G401.6 (cell line): ENCODE results near the gene GPR35.
A peak's percentile ranks its signal among the peaks of the same experiment; 100 is the strongest.

Experiments
- FAIRE-seq: peaks from 2 replicates; lab custom pipeline; 2012; peaks lifted over from hg19 to GRCh38; lab: Jason Lieb, UNC

Gene GPR35

DNA sequence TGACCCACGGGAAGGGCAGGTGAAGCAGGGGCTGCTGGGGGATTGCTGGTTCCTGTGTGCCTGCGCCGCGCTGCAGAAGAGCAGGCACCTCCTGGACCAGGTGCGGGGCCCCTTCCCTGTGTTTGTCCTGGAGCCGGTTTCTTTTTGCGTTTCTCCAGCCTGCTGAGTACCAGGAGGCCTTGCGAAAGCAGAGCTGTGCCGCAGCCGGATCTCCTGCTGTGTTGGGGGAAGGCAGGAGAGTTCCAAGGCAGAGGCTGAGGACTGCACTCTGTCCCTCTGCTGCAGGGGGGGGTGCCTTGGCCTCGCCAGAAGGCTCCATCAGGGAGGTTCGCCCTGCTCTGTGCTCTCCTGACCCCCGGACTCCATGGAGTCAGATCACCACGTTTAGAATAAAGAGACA is 35.9 kb upstream of the GPR35 start:
- FAIRE-seq = no peak

DNA sequence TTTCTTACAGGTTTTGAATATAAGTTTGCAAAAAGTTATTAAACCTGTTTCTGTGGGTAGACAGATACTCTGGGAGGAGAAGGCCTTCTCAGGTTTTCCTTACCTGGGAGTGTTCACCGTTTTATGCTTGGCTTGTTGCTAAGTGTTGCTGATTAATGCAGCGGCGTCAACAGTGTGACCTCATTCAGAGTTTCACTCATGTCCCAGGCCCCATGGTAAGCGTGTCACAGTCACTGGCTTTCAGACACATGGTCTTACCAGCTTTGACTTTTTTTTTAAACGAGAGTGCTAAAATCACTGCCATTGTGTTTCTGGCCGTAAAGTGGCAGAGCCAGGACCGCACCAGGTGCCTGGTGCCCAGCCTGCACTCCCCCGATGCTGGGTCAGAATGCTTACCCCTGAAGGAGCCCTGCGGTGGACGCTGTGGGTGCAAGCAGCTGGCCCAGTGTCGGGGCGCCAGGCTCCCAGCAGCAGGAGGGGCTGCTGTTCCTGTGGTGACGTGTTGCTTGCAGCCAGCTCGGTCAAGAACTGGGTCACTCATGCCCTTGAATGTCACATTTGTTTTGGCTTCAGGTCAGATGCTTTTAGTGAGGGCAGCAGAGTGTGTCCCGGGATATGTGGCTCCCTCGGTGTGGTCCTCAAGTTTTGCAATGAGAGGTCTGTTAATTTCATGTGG is 35.3 kb upstream of the GPR35 start:
- FAIRE-seq = no peak

DNA sequence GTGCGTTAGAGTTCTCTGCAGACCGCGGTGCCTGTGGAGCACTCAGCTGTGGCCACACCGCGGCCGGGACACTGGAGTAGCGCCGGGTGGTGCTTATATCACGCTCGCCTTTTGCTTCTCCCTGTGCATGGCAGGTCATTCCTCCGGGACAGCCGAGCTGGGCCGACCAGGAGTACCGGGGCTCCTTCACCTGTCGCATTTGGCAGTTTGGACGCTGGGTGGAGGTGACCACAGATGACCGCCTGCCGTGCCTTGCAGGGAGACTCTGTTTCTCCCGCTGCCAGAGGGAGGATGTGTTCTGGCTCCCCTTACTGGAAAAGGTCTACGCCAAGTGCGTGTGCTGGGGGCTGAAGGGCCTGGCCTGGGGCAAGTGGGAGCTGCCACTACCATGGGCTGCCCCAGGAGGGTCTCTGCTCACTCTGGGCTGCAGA is 34.6 kb upstream of the GPR35 start:
- FAIRE-seq = no peak

DNA sequence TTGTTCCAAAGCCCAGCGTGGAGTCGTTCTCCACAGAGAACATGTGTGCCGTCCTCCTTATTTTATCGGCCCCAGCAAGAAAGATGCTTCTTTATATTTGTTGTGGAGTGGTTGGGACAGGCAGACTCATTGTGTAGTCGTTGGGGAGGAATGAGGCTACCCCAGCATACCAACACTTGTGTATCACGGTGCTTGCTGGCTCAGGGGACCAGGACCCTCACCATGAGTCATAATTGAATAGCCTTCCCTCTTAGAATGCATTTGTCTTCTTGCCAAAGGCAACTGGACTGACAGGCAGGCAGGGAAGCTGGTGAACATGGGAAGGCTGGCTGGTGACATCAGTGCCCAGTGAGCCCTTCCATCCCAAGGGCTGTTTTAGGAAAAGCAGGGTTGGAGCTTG is 34.1 kb upstream of the GPR35 start:
- FAIRE-seq = no peak

DNA sequence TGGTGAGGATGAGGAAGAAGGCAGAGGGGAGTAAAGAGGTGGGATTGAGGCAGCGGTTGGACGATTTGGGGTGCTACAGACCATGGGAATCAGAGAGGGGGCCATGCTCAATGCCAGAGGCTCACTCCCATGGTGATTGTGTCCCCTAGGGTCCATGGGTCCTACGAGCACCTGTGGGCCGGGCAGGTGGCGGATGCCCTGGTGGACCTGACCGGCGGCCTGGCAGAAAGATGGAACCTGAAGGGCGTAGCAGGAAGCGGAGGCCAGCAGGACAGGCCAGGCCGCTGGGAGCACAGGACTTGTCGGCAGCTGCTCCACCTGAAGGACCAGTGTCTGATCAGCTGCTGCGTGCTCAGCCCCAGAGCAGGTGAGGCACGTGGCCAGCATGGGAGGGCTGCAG is 33.5 kb upstream of the GPR35 start:
- FAIRE-seq = no peak

DNA sequence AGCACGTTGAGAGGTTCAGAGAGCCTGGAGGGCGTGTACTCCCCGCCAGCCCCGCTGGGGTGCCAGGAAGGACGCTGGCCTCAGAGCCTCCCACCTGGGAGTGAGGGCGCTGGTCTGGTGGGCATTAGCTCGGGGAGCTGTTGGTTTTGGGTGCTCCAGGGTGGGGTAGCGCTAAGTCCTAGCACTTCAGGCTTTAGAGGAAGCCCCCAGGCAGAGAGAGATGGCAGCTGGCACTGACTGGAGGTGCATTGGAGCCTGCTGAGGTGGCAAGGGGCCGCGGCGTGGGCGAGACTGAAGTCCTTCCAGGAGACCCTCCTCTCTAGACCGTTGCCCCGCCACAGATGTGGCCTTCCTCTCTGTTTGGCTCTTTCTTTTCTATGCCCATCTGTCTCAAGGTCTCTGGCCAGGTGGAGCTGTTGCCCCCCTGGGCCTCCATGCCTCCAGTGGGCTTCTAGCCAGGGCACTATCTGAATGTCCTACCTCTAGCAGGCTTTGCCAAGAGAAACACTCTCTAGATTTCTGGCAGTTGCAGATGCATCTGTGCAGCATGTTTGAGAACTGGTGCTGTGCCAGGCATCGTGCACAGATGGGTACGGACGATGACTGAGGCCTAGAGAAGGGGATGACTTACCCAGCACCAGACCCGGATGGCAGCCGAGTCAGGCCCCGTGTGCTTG is 32.1 kb upstream of the GPR35 start:
- no peak for FAIRE-seq

DNA sequence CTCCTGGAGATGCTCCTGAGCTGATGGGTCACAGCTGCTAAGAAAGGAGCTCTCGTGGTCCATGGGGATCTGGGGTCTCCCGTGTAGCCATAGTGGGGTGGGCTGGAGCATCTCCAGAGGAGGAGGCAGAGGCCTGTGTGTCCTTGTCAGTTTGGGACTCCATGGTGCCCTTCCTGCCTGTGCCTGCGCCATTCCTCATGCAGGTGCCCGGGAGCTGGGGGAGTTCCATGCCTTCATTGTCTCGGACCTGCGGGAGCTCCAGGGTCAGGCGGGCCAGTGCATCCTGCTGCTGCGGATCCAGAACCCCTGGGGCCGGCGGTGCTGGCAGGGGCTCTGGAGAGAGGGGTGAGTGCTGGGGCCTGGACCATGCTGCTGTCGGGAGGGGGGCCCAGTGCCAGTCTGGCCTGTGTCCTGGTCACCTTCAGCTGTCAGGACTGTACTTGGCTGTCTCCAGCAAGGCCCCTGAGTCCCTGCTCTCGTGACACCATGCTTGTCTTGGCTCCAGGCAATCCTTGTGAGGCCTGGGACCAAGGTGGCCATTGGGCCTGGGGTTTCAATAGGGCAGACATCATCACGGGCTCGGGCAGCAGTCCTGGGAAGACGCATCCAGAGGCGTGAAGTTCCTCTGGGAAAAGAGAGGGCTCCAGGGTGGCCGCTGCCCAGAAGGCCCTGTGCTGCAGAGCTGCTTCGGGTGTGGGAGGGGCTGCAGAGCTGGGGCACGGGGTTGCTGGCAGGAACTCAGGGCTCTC is 31.4 kb upstream of the GPR35 start:
- FAIRE-seq = no peak

DNA sequence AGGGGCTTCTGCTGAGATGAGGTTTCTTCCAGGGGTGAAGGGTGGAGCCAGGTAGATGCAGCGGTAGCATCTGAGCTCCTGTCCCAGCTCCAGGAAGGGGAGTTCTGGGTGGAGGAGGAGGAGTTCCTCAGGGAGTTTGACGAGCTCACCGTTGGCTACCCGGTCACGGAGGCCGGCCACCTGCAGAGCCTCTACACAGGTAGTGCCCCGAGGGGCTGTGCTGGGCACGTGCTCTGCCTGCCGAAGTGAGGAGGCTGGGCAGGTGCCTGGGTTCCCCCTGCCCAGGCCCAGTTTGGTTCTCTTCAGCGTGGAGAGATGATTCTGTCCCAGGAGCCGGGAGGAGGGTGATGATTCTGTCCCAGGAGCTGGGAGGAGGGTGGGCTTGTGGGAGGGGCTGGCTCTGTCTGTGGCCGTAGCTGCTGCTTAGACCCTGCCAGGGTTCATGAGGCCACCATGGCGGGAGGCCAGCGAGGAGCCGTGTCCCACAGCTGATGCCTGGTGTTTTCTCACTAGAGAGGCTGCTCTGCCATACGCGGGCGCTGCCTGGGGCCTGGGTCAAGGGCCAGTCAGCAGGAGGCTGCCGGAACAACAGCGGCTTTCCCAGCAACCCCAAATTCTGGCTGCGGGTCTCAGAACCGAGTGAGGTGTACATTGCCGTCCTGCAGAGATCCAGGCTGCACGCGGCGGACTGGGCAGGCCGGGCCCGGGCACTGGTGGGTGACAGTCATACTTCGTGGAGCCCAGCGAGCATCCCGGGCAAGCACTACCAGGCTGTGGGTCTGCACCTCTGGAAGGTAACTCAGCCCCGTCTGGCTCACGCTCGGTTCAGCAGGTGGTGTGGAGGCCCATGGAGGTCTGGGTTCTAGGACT is 30.5 kb upstream of the GPR35 start:
- no peak for FAIRE-seq

DNA sequence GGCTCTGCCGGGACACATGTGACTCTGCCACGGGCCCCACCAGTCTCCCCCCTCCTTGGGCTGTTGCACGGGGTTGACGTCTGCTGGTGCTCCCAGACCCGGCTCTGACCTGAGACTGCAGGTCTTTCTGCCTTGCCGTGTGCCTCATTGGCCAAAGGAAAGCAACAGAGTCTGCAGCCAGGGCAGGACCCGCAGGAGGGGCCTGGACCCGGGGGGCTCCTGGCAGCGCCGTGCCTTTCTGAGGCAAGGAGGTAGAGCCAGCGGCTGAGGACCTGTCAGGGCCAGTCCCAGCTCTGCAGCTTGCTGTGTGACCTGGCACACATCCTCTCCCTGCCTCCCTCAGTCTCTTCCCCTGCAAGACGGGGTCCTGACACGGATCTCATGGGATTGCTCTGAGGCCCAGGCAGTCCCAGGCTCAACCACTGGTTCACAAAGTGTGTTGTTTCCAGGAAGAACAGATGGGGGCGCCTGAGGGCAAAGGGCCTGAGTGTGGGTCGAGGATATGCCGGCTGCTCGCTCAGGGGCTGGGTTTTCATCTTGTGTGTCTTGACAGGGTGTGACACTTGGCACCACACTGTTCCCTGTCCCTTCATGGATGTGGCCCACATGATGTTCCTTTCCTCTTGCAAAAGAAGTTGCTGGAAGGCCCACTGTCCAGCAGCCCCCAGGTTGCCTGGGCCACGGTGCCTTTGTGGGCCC is 29.8 kb upstream of the GPR35 start:
- peak; percentile 45 for FAIRE-seq

DNA sequence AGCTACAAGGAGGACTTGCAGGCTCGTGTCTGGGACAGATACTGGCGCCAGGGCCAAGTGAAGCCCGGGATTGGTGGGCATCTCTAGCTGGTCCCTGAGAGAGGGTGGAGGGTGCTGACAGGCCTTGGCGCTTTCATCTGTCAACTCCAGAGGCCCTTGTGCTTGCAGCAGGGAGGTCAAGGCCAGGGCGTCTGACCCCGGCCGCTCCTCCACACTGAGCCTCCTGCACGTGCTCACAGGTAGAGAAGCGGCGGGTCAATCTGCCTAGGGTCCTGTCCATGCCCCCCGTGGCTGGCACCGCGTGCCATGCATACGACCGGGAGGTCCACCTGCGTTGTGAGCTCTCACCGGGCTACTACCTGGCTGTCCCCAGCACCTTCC is 29.2 kb upstream of the GPR35 start:
- no peak for FAIRE-seq

DNA sequence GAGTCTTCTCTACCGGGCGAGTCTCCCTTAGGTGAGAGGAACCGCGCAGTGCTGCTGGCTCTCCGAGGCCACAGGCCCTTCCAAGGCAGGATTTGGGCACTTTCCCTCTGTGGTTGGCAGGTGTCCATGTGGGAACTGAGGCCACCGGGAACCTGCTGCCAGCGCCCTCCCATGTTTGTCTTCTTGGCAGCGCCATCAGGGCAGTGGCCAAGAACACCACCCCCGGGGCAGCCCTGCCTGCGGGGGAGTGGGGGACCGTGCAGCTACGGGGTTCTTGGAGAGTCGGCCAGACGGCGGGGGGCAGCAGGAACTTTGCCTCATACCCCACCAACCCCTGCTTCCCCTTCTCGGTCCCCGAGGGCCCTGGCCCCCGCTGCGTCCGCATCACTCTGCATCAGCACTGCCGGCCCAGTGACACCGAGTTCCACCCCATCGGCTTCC is 28.8 kb upstream of the GPR35 start:
- no peak for FAIRE-seq

DNA sequence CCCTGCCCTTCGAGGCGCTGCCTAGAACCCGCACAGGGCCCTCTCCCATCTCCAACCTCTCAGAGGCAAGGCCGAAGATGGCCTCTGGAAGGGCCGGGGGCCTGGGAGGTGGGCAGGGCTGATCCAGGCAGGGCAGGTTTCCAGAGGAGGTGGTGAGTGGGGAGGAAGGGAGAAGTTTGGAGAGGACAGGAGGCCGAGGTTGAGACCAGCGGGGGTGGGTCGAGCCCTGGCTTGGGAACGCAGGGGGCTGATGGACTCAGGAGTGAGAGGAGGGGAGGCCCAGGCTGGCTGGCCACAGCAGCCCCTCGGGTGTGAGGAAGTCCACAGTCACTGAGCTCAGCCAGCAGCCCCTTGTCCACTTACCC is 28.2 kb upstream of the GPR35 start:
- no peak for FAIRE-seq

DNA sequence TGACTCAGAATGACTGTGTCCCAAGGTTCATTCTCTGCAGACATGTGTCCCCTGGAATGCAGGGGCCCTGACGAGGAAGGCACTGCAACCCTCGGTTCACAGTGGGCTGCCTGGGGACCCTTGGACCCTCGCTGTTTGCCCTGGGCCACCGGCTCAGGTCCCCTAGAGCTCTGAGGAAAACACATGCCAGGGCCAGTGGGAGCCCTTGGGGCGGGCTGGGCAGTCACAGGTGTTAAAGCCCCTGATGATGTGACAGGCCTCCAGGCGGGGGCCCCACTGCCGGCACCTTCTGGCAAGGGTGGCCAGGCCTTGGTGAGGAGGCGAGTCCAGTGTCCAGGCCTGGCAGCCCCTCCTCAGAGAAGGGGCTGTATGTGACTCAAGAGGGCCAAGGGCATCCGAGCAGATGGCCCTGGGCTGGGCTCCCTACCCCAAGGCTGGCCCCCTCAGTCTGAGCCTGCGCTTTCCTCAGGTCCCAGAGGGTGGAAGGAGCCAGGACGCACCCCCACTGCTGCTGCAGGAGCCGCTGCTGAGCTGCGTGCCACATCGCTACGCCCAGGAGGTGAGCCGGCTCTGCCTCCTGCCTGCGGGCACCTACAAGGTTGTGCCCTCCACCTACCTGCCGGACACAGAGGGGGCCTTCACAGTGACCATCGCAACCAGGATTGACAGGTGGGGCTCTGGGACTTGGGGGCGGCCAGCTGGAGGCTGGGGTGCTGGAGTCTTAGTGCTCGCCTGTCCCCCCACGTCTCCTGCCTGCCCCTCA is 27.7 kb upstream of the GPR35 start:
- FAIRE-seq = no peak

DNA sequence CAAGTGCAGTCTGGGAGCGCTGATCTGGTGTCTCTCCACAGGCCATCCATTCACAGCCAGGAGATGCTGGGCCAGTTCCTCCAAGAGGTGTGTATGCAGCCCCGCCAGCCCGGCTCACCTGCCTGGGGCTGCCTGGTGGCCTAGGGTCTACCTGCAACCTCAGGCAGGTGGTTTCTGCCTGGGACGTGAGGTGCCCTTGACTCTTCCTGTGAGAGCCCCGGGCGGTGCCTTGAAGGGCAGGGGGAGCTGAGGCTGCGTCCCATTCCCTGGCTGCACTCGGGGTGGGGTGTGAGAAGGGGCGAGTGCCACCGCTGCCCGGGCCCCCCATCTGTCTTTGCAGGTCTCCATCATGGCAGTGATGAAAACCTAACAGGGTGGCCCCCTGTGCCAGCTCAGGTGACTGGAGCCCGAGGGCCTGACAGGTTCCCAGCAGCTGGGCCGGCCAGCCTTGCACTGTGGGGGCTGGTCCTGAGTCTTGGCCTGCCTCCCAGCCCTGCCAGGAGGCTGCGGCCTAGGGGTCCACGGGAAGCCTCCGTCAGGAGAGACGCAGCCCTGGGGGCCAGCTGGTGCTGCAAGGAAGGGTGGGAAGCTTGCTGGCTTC is 26.9 kb upstream of the GPR35 start:
- FAIRE-seq = no peak

DNA sequence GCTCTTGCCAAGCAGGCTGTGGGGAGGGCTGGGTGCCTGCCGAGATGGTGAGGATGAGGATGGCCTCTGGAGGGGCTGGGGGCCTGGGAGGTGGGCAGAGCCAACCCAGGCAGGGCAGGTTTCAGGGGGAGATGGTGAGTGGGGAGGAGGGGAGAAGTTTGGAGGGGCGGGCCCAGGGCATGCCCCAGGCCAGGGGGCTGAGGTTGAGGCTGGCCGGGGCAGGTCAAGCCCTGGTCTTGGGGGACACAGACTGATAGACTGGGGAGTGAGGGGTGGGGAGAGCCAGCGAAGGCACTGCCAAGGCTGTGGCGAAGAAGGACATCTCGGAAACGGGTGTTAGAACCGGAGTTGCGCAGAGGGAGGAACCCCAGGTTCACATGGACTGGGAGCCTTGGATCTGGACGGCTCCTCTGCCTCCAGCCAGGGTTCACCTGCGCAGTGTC is 26.1 kb upstream of the GPR35 start:
- no peak for FAIRE-seq

DNA sequence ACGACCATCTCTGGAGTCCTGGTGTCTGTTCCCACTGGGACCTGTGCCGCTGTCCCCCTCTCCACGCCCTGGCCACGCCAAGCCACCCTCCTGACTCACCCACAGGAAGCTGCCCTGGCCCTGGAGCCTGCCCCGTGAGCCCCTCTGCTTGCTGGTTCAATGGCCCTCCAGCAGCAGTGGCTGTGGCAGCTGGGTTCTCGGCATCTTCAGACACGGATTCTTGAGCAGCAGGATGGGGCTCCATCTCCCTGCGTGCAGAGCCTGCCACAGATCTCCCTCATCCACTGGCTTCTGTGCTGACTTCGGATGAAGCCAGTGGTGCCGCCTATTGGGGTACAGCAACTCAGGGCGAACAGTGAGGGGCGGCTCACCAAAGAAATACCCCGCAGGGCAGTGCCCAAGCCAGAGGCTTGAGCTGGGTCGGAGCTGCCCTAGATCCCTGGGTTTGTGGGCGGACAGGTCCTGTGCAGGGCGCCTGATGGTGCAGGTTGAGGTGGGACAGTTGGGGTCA is 24.8 kb upstream of the GPR35 start:
- no peak for FAIRE-seq

DNA sequence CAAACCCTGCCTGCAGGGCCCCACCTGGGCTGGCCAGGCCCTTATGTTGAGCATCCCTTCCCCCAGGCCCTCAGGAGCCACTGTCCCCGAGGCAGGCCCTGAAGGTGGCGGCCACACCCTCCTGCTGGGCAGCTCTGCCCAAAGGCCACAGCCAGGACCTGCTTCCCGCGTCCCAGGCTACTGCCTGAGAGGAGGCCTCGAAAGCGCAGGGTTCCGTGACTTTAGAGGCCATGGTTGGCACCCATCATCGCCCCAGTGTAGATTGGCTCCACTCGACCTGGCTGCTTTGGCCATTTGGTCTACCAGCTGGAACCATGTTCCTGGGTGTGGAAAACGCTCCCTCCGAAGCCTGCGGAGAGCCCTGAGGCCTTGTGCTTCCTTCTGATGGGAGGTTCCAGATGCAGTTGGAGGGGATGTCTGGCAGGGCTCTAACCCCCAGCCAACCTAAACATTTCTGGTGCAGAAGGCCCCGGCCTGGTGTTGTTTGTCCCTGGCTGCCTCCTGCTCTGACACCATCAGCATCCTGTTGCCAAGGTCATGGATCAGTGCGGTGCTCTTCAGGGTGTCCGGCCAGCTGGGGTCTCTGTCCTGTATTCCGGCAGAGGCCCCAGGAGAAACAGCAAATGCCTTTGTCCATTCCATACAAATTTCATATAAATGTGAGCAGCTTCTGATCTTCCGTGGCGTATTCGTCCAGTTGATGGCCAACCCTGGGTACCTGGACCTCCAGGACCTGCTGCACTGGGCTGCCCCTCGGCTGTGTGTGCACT is 24.0 kb upstream of the GPR35 start:
- no peak for FAIRE-seq

DNA sequence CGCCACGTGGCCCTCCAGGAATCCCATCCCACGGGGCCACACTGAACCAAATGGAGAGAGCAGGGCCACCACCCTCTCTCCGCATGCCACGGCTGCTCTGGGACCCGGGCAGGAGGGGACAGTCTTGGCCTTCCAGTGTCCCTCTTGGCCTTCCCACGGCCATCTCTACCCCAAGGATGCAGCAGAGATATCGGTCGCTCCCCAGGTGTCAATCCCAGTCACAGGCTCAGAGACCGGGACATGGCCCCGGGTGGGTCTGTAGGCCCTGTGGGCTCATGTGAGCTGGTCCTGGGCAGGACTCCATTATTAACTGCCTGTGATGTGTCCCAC is 23.5 kb upstream of the GPR35 start:
- no peak for FAIRE-seq

DNA sequence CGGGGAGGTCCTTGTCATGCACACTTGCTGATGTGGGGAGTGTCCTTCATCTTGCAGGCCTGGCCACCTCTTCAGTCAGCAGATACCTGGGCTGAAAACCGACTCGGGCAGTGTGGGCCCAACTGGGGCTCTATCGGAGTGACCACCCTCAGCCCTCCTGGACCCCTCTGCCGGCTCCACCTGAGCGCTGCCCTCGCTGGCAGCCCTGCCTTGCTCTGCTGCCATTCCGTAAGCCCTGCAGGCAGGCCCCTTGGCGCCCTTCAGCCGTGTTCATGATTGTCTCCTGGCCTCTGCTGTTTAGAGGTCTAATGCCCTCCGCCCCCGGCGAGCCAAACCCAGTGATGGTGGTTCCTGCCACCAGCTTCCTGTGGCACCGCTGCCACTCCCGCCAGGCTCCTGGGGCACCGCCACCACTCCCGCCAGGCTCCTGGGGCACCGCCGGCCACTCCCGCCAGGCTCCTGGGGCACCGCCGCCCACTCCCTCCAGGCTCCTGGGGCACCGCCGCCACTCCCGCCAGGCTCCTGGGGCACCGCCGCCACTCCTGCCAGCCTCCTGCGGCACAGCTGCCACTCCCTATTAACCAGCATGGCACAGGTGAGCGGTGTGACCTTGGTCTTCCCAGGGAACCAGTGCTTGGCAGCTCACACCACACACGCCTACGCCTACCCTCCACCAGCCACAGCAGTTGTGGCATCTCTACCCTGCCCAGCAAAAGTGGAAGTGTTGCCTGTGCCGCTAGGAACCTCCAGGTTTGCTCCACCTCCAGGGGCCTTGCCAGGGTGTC is 22.8 kb upstream of the GPR35 start:
- FAIRE-seq = no peak
